ENCODE data around the gene NOX1. TPM values are rescaled to one million over a fixed set of nuclear protein-coding genes. Genes with fewer than 3 reads are reported as not detected.

The NOX1 gene
- total and polyA plus RNA-seq, 2 of the 13 experiments (the other 11 are each of a cell fraction or from before 2014, with no cell fraction given): 0.07 TPM; not detected in 1

- TF ChIP-seq STAG1 (CRISPR knock-in tag; IDR thresholded peaks at IDR 0.05) (peak; percentile 79), MAF1 (CRISPR knock-in tag; IDR thresholded peaks at IDR 0.05; ENCODE audit: borderline replicate concordance) (no peak), KAT8 (CRISPR knock-in tag; IDR thresholded peaks at IDR 0.05) (peak; percentile 21; the same call in 1 of the 2 replicates), CHD2 (IDR thresholded peaks at IDR 0.05; ENCODE audit: low read depth, low read length) (no peak), SMC3 (IDR thresholded peaks at IDR 0.05; ENCODE audit: low read length) (peak; percentile 65), ATF5 (CRISPR knock-in tag; IDR thresholded peaks at IDR 0.05; ENCODE audit: low read depth) (no peak), SOX5 (CRISPR knock-in tag; IDR thresholded peaks at IDR 0.05; ENCODE audit: borderline replicate concordance) (peak; percentile 27; the same call in 1 of the 2 replicates), SP140L (CRISPR knock-in tag; IDR thresholded peaks at IDR 0.05; ENCODE audit: borderline replicate concordance) (no peak), KLF11 (CRISPR knock-in tag; IDR thresholded peaks at IDR 0.05) (no peak), ZNF660 (CRISPR knock-in tag; IDR thresholded peaks at IDR 0.05; ENCODE audit: borderline replicate concordance, low read depth) (no peak), IRX3 (CRISPR knock-in tag; IDR thresholded peaks at IDR 0.05; ENCODE audit: borderline replicate concordance, low read depth) (no peak)
Measured at GRCh38 chrX:100895365-100896075, 21.4 kb upstream of the NOX1 start (continued).

GRCh38 chrX:100883654-100884053 is 9.5 kb upstream of the NOX1 start:
- no TSS peak for BruUV-seq (replicated peaks)
- peaks cover 35% of the 10 kb centered on the region for H3K4me1 ChIP-seq (ENCODE audit: insufficient read depth, low read length)
- ChIA-PET CTCF (ENCODE audit: low intra/inter-chr PET ratio, low total read pairs) (no interaction called here), POLR2A (interaction anchor here (0.7 kb wide), 2 partner anchors 9 to 41 kb away, joined by 3 read pairs; partner anchors contain the start of gene NOX1)
- H3K4me2 ChIP-seq (ENCODE audit: low read depth, low read length): peak overlapping the region; percentile 45
- intact Hi-C loops (cut with micrococcal nuclease; ENCODE audit: unreplicated experiment): loop anchor here (1.0 kb wide), 1 partner anchor 22 kb away; no protein-coding TSS in a partner anchor
- no peak overlapping the region for H3K27ac ChIP-seq (ENCODE audit: extremely low read length, insufficient read depth, low read length)
- H3K79me2 ChIP-seq (ENCODE audit: insufficient read depth, low read length): no peaks in the 10 kb centered on the region
- DNase-seq (ENCODE audit: low spot score): peak; percentile 68
- H2AFZ ChIP-seq (ENCODE audit: low read length): no peak overlapping the region
- WGBS (ENCODE audit: low lambda C conversion rate): 2% methylated on average over 4 of the region's 4 CpGs
- no peaks in the 10 kb centered on the region for H3K9me3 ChIP-seq (ENCODE audit: low read length)
- no peak for FAIRE-seq
- H3K9ac ChIP-seq (ENCODE audit: insufficient read depth, low read depth, low read length): no peak overlapping the region
- peak; percentile 42; the same call in 2 of the 3 replicates for ATAC-seq
- H3K27me3 ChIP-seq (ENCODE audit: control insufficient read depth in 1 of 2, insufficient read depth in 2 of 2, low read length in 2 of 2): no peaks in the 10 kb centered on the region
- no peaks in the 10 kb centered on the region for H3K36me3 ChIP-seq (replicated peaks in 1 of 2; ENCODE audit: control insufficient read depth in 1 of 2, insufficient read depth in 2 of 2, low read length in 2 of 2)
- no peak overlapping the region; a peak in 1 of 6 replicates for H3K4me3 ChIP-seq (replicated peaks in 1 of 3; ENCODE audit: insufficient read depth in 1 of 3, low read depth in 2 of 3, low read length in 3 of 3)
- in situ Hi-C loops (cut with HindIII; ENCODE audit: extremely low pct_ligation_motif_present, low pct_unique_long_range_greater_than_20kb): loop anchor here (25.0 kb wide), 1 partner anchor 304 kb away; no protein-coding TSS in a partner anchor
- no peaks in the 10 kb centered on the region for H4K20me1 ChIP-seq (ENCODE audit: insufficient read depth, low read length)
- TF ChIP-seq ZBTB1 (CRISPR knock-in tag; IDR thresholded peaks at IDR 0.05; ENCODE audit: borderline replicate concordance) (no peak), ZNF660 (CRISPR knock-in tag; IDR thresholded peaks at IDR 0.05; ENCODE audit: borderline replicate concordance, low read depth) (no peak), NCOA2 (CRISPR knock-in tag; IDR thresholded peaks at IDR 0.05) (peak; percentile 59), NCOR1 (IDR thresholded peaks at IDR 0.05; ENCODE audit: borderline replicate concordance, low read length) (no peak), FOXK1 (CRISPR knock-in tag; IDR thresholded peaks at IDR 0.05; ENCODE audit: borderline replicate concordance, low read depth) (no peak), PAXIP1 (CRISPR knock-in tag; conservative IDR thresholded peaks at IDR 0.05) (peak; percentile 55; the same call in 1 of the 2 replicates), SOX5 (CRISPR knock-in tag; IDR thresholded peaks at IDR 0.05; ENCODE audit: borderline replicate concordance) (peak; percentile 35; the same call in 1 of the 2 replicates), NR2F6 (IDR thresholded peaks at IDR 0.05) (peak; percentile 56), NR2F6 (CRISPR knock-in tag; IDR thresholded peaks at IDR 0.05) (no peak)
